Calu3 (cell line): ENCODE results near the gene NUAK2. TPM values are rescaled to one million over a fixed set of nuclear protein-coding genes. Genes with fewer than 3 reads are reported as not detected.

Experiments
- BruUV-seq: library from RNA; stranded (reverse); fragments of 400-500 nt; replicated peaks from 2 replicates; lab custom pipeline; 2021; lab: Mats Ljungman, UMichigan
- CTCF ChIA-PET: fragments of 300-600 bp; sonication (Branson Sonifier 250); formaldehyde crosslinking; loops from one replicate; lab custom pipeline; 2022; ENCODE audit warnings: antibody characterized with exemption; lab: Charles Lee
- DNase-seq: peaks from one replicate; pipeline ENCODE4 v3.0.0; 2022
- H3K27ac Mint-ChIP-seq: one replicate; pipeline ENCODE4 v1.8.0; 2022; ENCODE audit warnings: mixed read lengths; ENCODE audit not compliant: unreplicated experiment
- H3K27me3 Mint-ChIP-seq: one replicate; pipeline ENCODE4 v1.8.0; 2022; ENCODE audit warnings: mixed read lengths; ENCODE audit not compliant: unreplicated experiment
- H3K36me3 Mint-ChIP-seq: one replicate; pipeline ENCODE4 v1.8.0; 2022; ENCODE audit warnings: mild to moderate bottlenecking, moderate library complexity, mixed read lengths; ENCODE audit not compliant: insufficient read depth, unreplicated experiment
- H3K4me1 Mint-ChIP-seq: one replicate; pipeline ENCODE4 v1.8.0; 2022; ENCODE audit warnings: mild to moderate bottlenecking, low read depth, mixed read lengths; ENCODE audit not compliant: unreplicated experiment
- H3K4me3 Mint-ChIP-seq: one replicate; pipeline ENCODE4 v1.8.0; 2022; ENCODE audit warnings: mild to moderate bottlenecking, low read depth, moderate library complexity, mixed read lengths; ENCODE audit not compliant: unreplicated experiment
- H3K9me3 Mint-ChIP-seq: one replicate; pipeline ENCODE4 v1.8.0; 2022; ENCODE audit warnings: low read depth, mixed read lengths; ENCODE audit not compliant: unreplicated experiment
- CTCF ChIP-seq: fragments of 200-600 bp; IDR thresholded peaks from one replicate; pipeline ENCODE4 v1.8.0; 2022; ENCODE audit warnings: antibody characterized with exemption; ENCODE audit not compliant: unreplicated experiment
- intact Hi-C: fragments of 100-400 bp; cut with micrococcal nuclease; formaldehyde crosslinking; loops from one replicate; pipeline ENCODE4 v1.10.0; 2022; ENCODE audit not compliant: unreplicated experiment
- total RNA-seq: library from RNA; stranded (reverse); gene quantifications from 2 replicates; pipeline ENCODE4 v1.2.3, GENCODE V29; 2022

NUAK2 gene
- total RNA-seq, 1 experiment from 2014 or later, result 3.7 TPM

- no TSS peak for BruUV-seq
- DNase-seq, result no peak
- Mint-ChIP-seq H3K9me3 (no peaks in the 10 kb centered on the region), H3K27me3 (peaks cover 76% of the 10 kb centered on the region), H3K27ac (no peak overlapping the region), H3K4me1 (peaks cover 7% of the 10 kb centered on the region), H3K4me3 (no peak overlapping the region), H3K36me3 (no peaks in the 10 kb centered on the region)
- CTCF ChIA-PET, result interaction anchor here (0.6 to 3.0 kb wide), 11 partner anchors 11 to 315 kb away, joined by 3 to 39 read pairs (median 7); partner anchors contain the start of genes RBBP5 and TMCC2
- intact Hi-C loops, result loop anchor here (1.0 to 5.0 kb wide), 6 partner anchors 28 to 282 kb away; partner anchors contain the start of gene RBBP5
- TF ChIP-seq CTCF, result no peak
Observed at GRCh38 chr1:205256951-205257625, 64.5 kb downstream of the NUAK2 start.

- peak; percentile 95 for DNase-seq
- no peaks in the 10 kb centered on the region for H3K9me3 Mint-ChIP-seq
- no peaks in the 10 kb centered on the region for H3K4me1 Mint-ChIP-seq
- peaks cover 76% of the 10 kb centered on the region for H3K27me3 Mint-ChIP-seq
- CTCF ChIA-PET, result interaction anchor here (0.5 to 3.0 kb wide), 18 partner anchors 10 to 314 kb away, joined by 3 to 39 read pairs (median 7); partner anchors contain the start of genes RBBP5 and TMCC2
- no peak overlapping the region for H3K4me3 Mint-ChIP-seq
- no peaks in the 10 kb centered on the region for H3K36me3 Mint-ChIP-seq
- intact Hi-C loops, result loop anchor here (1.0 to 5.0 kb wide), 6 partner anchors 27 to 281 kb away; partner anchors contain the start of gene RBBP5
- TF ChIP-seq CTCF, result peak; percentile 99
- no peak overlapping the region for H3K27ac Mint-ChIP-seq
- BruUV-seq, result no TSS peak
Observed at GRCh38 chr1:205255941-205256780, 65.4 kb downstream of the NUAK2 start.

Other genes with a start within 250 kb of the NUAK2 start
- 3.9 and 4.4 TPM in 2 replicates for gene TMEM81, start 237.3 kb downstream of the NUAK2 start, total RNA-seq
- 21.9 and 22.0 TPM in 2 replicates for gene RBBP5, start 199.8 kb downstream of the NUAK2 start, total RNA-seq
- gene DSTYK, start 110.0 kb downstream of the NUAK2 start, total RNA-seq, result 8.3 and 8.6 TPM in 2 replicates
- gene TMCC2, start 93.8 kb downstream of the NUAK2 start, total RNA-seq, result 0.33 and 0.37 TPM in 2 replicates
- gene KLHDC8A, start 35.2 kb upstream of the NUAK2 start, total RNA-seq, result not detected in 2 replicates
- gene LEMD1, start 100.3 kb upstream of the NUAK2 start, total RNA-seq, result 15.3 and 17.2 TPM in 2 replicates
- 14.2 TPM in 2 replicates for gene BLACAT1, start 134.3 kb upstream of the NUAK2 start, total RNA-seq
- gene CDK18, start 182.9 kb upstream of the NUAK2 start, total RNA-seq, result 42.1 and 44.0 TPM in 2 replicates